Stimulated activated CD4-positive, alpha-beta T cell treated with anti-CD3 and anti-CD28 coated beads, TNF-alpha, amount 100 ng/mL, for 48 hours (primary cell): ENCODE data around the gene OR2H1.
"Not testable (repeated sequence)": the region's sequence is repeated elsewhere in the genome, so short reads cannot be mapped to it uniquely, and the experiment has no call there.

Experiments
- DNase-seq, 3 donors: peaks; one replicate each; pipeline ENCODE4 v3.0.0-alpha.2; 2020; ENCODE audit warnings: low read depth in 3 of 3

OR2H1 gene

GRCh38 chr6:29456971-29457370, at the start of gene OR2H1, which contains the start of gene OR11A1:
Gene OR2H1, plus strand, starts transcription at chr6:29457155. Its CDS starts 4,615 bp downstream, at chr6:29461770.
Gene OR11A1, minus strand, starts transcription at chr6:29457071. Its CDS starts 29,430 bp downstream, at chr6:29427641.
- no peak for DNase-seq

- DNase-seq: no peak
These were observed 42.4 kb upstream of the OR2H1 start, which contains the start of gene OR12D1 for GRCh38 chr6:29414588-29414987. Gene OR12D1, plus strand, starts transcription at chr6:29414928.

- DNase-seq: no peak
These were observed 37.4 kb upstream of the OR2H1 start for GRCh38 chr6:29419516-29419915.

GRCh38 chr6:29424168-29424567, 32.8 kb upstream of the OR2H1 start:
- no peak for DNase-seq

GRCh38 chr6:29424575-29424974, 32.4 kb upstream of the OR2H1 start:
- DNase-seq: no peak

GRCh38 chr6:29425075-29425474, 31.9 kb upstream of the OR2H1 start:
- DNase-seq: no peak

- DNase-seq: no peak
These were observed 30.3 kb upstream of the OR2H1 start for GRCh38 chr6:29426654-29427053.

GRCh38 chr6:29436730-29437129, 20.2 kb upstream of the OR2H1 start:
- not testable (repeated sequence) for DNase-seq

GRCh38 chr6:29439006-29439405, 17.9 kb upstream of the OR2H1 start, which contains the start of gene OR10C1:
Gene OR10C1, plus strand, starts transcription at chr6:29439306. Its CDS starts 710 bp downstream, at chr6:29440016.
- no peak for DNase-seq

GRCh38 chr6:29442719-29443118, 14.2 kb upstream of the OR2H1 start:
- DNase-seq: no peak

GRCh38 chr6:29444031-29444430, 12.9 kb upstream of the OR2H1 start:
- DNase-seq: not testable (repeated sequence)

GRCh38 chr6:29447670-29448069, 9.3 kb upstream of the OR2H1 start:
- DNase-seq: no peak

- no peak for DNase-seq
These were observed 5.3 kb upstream of the OR2H1 start for GRCh38 chr6:29451471-29452193.

GRCh38 chr6:29461021-29461814, 4.3 kb downstream of the OR2H1 start:
- DNase-seq: no peak

- DNase-seq: no peak
These were observed 5.1 kb downstream of the OR2H1 start for GRCh38 chr6:29462022-29462421.

GRCh38 chr6:29465279-29465678, 8.3 kb downstream of the OR2H1 start:
- no peak for DNase-seq

- no peak for DNase-seq
These were observed 8.8 kb downstream of the OR2H1 start for GRCh38 chr6:29465801-29466200.

- no peak for DNase-seq
These were observed 9.3 kb downstream of the OR2H1 start for GRCh38 chr6:29466241-29466640.

GRCh38 chr6:29474996-29475395, 18.0 kb downstream of the OR2H1 start:
- DNase-seq: no peak

GRCh38 chr6:29477923-29478450, 21.0 kb downstream of the OR2H1 start:
- no peak for DNase-seq

GRCh38 chr6:29478740-29479139, 21.8 kb downstream of the OR2H1 start:
- DNase-seq: no peak

GRCh38 chr6:29479560-29479959, 22.6 kb downstream of the OR2H1 start:
- DNase-seq: no peak

- DNase-seq: no peak
These were observed 26.2 kb downstream of the OR2H1 start for GRCh38 chr6:29483186-29483585.
